ENCODE data around the gene HOXA3.

The HOXA3 gene

GRCh38 chr7:27111751-27112277 is 40.6 kb downstream of the HOXA3 start:
- DNase-seq, result no peak

- no peak for DNase-seq
These were observed 41.2 kb downstream of the HOXA3 start for GRCh38 chr7:27111042-27111750.

GRCh38 chr7:27110186-27111031 is 42.0 kb downstream of the HOXA3 start:
- DNase-seq, result no peak

GRCh38 chr7:27109466-27110185 is 42.8 kb downstream of the HOXA3 start:
- no peak for DNase-seq

- no peak for DNase-seq
These were observed 43.8 kb downstream of the HOXA3 start for GRCh38 chr7:27108390-27109127.

- no peak for DNase-seq
These were observed 44.7 kb downstream of the HOXA3 start for GRCh38 chr7:27107391-27108381.

- no peak for DNase-seq
These were observed 45.5 kb downstream of the HOXA3 start for GRCh38 chr7:27106901-27107240.

GRCh38 chr7:27106181-27106900 is 46.0 kb downstream of the HOXA3 start:
- DNase-seq, result no peak

- DNase-seq, result no peak
These were observed 46.9 kb downstream of the HOXA3 start for GRCh38 chr7:27105301-27106031.

- DNase-seq, result no peak
These were observed 47.9 kb downstream of the HOXA3 start for GRCh38 chr7:27104341-27105058.

GRCh38 chr7:27103489-27104226 is 48.7 kb downstream of the HOXA3 start:
- no peak for DNase-seq

GRCh38 chr7:27102581-27103442 is 49.6 kb downstream of the HOXA3 start, which contains the start of gene HOXA2:
TSS of gene HOXA2 (minus strand) at chr7:27102683. CDS start at chr7:27102500, 183 bp downstream.
- DNase-seq, result no peak

GRCh38 chr7:27101957-27102580 is 50.3 kb downstream of the HOXA3 start:
- no peak for DNase-seq

- no peak for DNase-seq
These were observed 51.0 kb downstream of the HOXA3 start for GRCh38 chr7:27101171-27101956.

- DNase-seq, result no peak
These were observed 51.7 kb downstream of the HOXA3 start for GRCh38 chr7:27100694-27101170.

All from NCI-H1436 treated with DMSO at 0.1 percent for 48 hours (cell line).